Progenitor cell of endocrine pancreas (in vitro differentiated cells): ENCODE data around the gene KNG1. TPM values are rescaled to one million over a fixed set of nuclear protein-coding genes. Genes with fewer than 3 reads are reported as not detected.
"Not testable (repeated sequence)": the region's sequence is repeated elsewhere in the genome, so short reads cannot be mapped to it uniquely, and the experiment has no call there.

Experiments
- DNase-seq: peaks from one replicate; pipeline ENCODE4 v3.0.0; 2021; ENCODE audit warnings: low spot score; ENCODE audit not compliant: unreplicated experiment
- H3K27ac Mint-ChIP-seq: 2 replicates; pipeline ENCODE4 v1.8.0; 2021; ENCODE audit warnings: mild to moderate bottlenecking, moderate library complexity, mixed read lengths
- H3K27me3 Mint-ChIP-seq: 2 replicates; pipeline ENCODE4 v1.8.0; 2021; ENCODE audit warnings: mixed read lengths
- H3K36me3 Mint-ChIP-seq: 2 replicates; pipeline ENCODE4 v1.8.0; 2022; ENCODE audit warnings: mixed read lengths; ENCODE audit not compliant: insufficient read depth
- H3K4me1 Mint-ChIP-seq: 2 replicates; pipeline ENCODE4 v1.8.0; 2021; ENCODE audit warnings: low read depth, mixed read lengths
- H3K4me3 Mint-ChIP-seq: 2 replicates; pipeline ENCODE4 v1.8.0; 2021; ENCODE audit warnings: low read depth, mild to moderate bottlenecking, moderate library complexity, mixed read lengths
- H3K9me3 Mint-ChIP-seq: 2 replicates; pipeline ENCODE4 v1.8.0; 2021; ENCODE audit warnings: low read depth, mixed read lengths
- CTCF ChIP-seq: fragments of 200-600 bp; sonication (generic); IDR thresholded peaks from one replicate; pipeline ENCODE4 v1.5.0; 2021; ENCODE audit warnings: antibody characterized with exemption, mild to moderate bottlenecking; ENCODE audit not compliant: unreplicated experiment
- total RNA-seq: library from RNA; stranded (reverse); gene quantifications from 2 replicates; pipeline ENCODE4 v1.2.1, GENCODE V29; 2021

KNG1 gene
- total RNA-seq, 1 donor from 2014 or later, result not detected

DNA sequence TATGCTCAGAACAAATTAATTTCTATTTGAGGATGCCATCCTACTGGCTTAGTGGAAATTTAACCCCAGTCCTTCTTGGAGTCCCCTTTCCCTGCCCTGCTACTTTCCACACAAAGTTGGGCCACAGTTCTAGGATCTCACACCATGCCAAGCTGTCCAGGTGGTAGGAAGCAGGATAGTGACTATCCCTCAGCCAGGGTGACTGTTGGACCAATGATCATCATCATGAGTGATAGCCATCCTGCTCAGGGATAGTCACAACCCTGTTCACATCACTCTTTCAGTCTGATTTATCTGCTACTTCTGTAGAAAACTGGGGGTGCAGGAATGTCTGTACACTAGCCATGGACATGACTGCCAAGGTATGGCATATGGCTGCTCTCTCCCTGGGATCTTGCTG is 38.6 kb upstream of the KNG1 start:
- peaks cover 12% of the 10 kb centered on the region for H3K9me3 Mint-ChIP-seq
- H3K4me3 Mint-ChIP-seq, result no peak overlapping the region
- peaks cover 3% of the 10 kb centered on the region for H3K4me1 Mint-ChIP-seq
- no peaks in the 10 kb centered on the region for H3K36me3 Mint-ChIP-seq
- TF ChIP-seq CTCF, result no peak
- DNase-seq, result no peak
- H3K27me3 Mint-ChIP-seq, result peaks cover 50% of the 10 kb centered on the region
- no peak overlapping the region for H3K27ac Mint-ChIP-seq

GRCh38 chr3:186679151-186679550 is 38.0 kb upstream of the KNG1 start:
- Mint-ChIP-seq H3K4me1 (peaks cover 3% of the 10 kb centered on the region), H3K27me3 (peaks cover 46% of the 10 kb centered on the region), H3K9me3 (peaks cover 12% of the 10 kb centered on the region), H3K27ac (no peak overlapping the region), H3K36me3 (no peaks in the 10 kb centered on the region), H3K4me3 (no peak overlapping the region)
- no peak for DNase-seq
- TF ChIP-seq CTCF, result no peak

DNA sequence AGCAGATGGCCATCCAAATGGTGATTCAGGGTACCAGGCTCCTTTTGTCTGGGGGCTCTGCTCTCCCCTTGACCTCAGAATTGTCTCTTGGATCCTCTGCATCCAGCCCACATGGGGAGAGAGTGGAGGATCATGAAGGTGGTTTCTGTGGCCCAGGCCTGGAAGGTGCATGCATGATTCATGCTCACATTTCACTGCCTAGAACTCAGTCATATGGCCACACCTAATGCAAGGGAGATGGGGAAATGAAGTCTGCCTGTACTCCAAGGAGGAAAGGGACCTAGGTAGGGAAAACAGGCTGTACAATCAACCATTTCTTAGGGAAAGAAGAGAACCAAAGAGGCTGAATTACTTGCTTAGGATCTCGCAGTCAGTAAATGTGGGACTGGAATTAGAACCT is 36.3 kb upstream of the KNG1 start:
- no peak overlapping the region for H3K4me3 Mint-ChIP-seq
- no peak for DNase-seq
- peaks cover 39% of the 10 kb centered on the region for H3K27me3 Mint-ChIP-seq
- H3K9me3 Mint-ChIP-seq, result peaks cover 22% of the 10 kb centered on the region
- H3K36me3 Mint-ChIP-seq, result no peaks in the 10 kb centered on the region
- H3K27ac Mint-ChIP-seq, result no peak overlapping the region
- peaks cover 3% of the 10 kb centered on the region for H3K4me1 Mint-ChIP-seq
- TF ChIP-seq CTCF, result no peak

DNA sequence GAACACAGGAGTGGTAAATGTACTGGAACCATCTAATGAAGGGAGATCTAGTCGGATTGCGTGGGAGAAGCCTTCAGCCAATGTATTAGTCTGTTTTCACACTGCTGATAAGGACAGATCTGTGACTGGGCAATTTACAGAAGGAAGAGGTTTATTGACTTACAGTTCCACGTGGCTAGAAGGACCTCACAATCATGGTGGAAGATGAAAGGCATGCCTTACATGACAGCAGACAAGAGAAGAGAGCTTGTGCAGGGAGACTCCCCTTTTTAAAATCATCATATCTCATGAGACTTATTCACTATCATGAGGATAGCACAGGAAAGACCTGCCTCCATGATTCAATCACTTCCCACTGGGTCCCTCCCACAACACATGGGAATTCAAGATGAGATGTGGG is 34.3 kb upstream of the KNG1 start:
- no peak overlapping the region for H3K27ac Mint-ChIP-seq
- no peak for DNase-seq
- no peak for TF ChIP-seq CTCF
- H3K4me3 Mint-ChIP-seq, result no peak overlapping the region
- no peaks in the 10 kb centered on the region for H3K36me3 Mint-ChIP-seq
- peaks cover 34% of the 10 kb centered on the region for H3K27me3 Mint-ChIP-seq
- peaks cover 22% of the 10 kb centered on the region for H3K9me3 Mint-ChIP-seq
- peaks cover 6% of the 10 kb centered on the region for H3K4me1 Mint-ChIP-seq

GRCh38 chr3:186683979-186684378 is 33.2 kb upstream of the KNG1 start:
- Mint-ChIP-seq H3K27ac (no peak overlapping the region), H3K9me3 (peaks cover 22% of the 10 kb centered on the region), H3K27me3 (peaks cover 33% of the 10 kb centered on the region), H3K4me1 (peaks cover 6% of the 10 kb centered on the region), H3K36me3 (no peaks in the 10 kb centered on the region), H3K4me3 (no peak overlapping the region)
- TF ChIP-seq CTCF, result no peak
- no peak for DNase-seq

DNA sequence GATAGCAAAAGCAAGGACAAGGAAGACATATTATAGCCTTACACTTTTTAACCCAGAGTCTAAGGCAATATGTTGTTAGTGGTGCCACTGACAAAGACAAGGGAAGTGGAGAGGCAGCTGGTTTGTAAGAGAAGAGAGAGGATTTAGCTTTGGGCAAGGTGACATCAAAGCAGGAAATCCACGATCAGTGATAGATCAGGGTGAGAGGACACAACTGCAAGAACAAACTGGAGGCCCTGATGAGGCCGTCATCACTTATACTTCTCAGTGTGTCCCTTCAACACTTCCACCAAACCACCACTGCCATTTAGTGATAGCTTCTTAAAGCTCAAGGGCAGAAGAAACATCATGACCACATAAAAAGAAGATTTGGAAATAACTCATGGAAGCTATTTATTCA is 30.7 kb upstream of the KNG1 start:
- H3K4me3 Mint-ChIP-seq, H3K4me1 Mint-ChIP-seq, H3K36me3 Mint-ChIP-seq, H3K27ac Mint-ChIP-seq, DNase-seq: not testable (repeated sequence)
- Mint-ChIP-seq H3K9me3 (peaks cover 22% of the 10 kb centered on the region), H3K27me3 (peaks cover 31% of the 10 kb centered on the region)
